ENCODE data around the gene UQCRC2. TPM values are rescaled to one million over a fixed set of nuclear protein-coding genes. Genes with fewer than 3 reads are reported as not detected.

UQCRC2 gene
- total and polyA plus RNA-seq, 10 of the 15 experiments (the other 5 are each of a cell fraction or from before 2014, with no cell fraction given), result 256 to 563 (median 327) TPM

GRCh38 chr16:21952040-21952792 is 945 bp upstream of the UQCRC2 start:
- WGBS (ENCODE audit: insufficient coverage, insufficient replicate concordance, low lambda C conversion rate, missing lambda C conversion rate), result 3% methylated on average over 24 of the region's 24 CpGs
- ChIA-PET RAD21 (ENCODE audit: unreplicated experiment) (interaction anchor here (0.8 to 2.6 kb wide), 4 partner anchors 14 to 237 kb away, joined by 3 to 13 read pairs (median 6); no protein-coding TSS in a partner anchor), POLR2A (interaction anchor here (1.0 to 3.0 kb wide), 3 partner anchors 9 to 236 kb away, joined by 6 to 14 read pairs (median 7); no protein-coding TSS in a partner anchor), CTCF (interaction anchor here (0.8 to 2.9 kb wide), 11 partner anchors 9 to 237 kb away, joined by 3 to 22 read pairs (median 7); no protein-coding TSS in a partner anchor), SMC1A (ENCODE audit: uncharacterized antibody, unreplicated experiment) (interaction anchor here (0.8 to 4.3 kb wide), 11 partner anchors 7 to 243 kb away, joined by 3 to 26 read pairs (median 6); no protein-coding TSS in a partner anchor)
- Histone ChIP-seq H3K36me3 (ENCODE audit: control insufficient read depth in 2 of 2, insufficient read depth in 2 of 2, low read length in 1 of 2) (peaks cover 0 to 5% of the 10 kb centered on the region in 2 experiments; a peak in 3 of 4 replicates), H4K20me1 (ENCODE audit: control insufficient read depth, insufficient read depth) (no peaks in the 10 kb centered on the region), H3K9me3 (replicated peaks; ENCODE audit: control insufficient read depth, insufficient read depth, low read length) (no peaks in the 10 kb centered on the region), H3K4me1 (ENCODE audit: control insufficient read depth, insufficient read depth, low read length) (peaks cover 17% of the 10 kb centered on the region; the same call in 1 of the 2 replicates), H3K4me2 (ENCODE audit: control insufficient read depth, insufficient read depth) (peak overlapping the region; percentile 99), H2AFZ (ENCODE audit: control insufficient read depth, low read depth, low read length) (peak overlapping the region; percentile 99), H3K9ac (ENCODE audit: control insufficient read depth, insufficient read depth, low read length) (peak overlapping the region; percentile 97), H3K4me3 (peak overlapping the region; percentile 96), H3K27ac (ENCODE audit: control insufficient read depth, insufficient read depth) (peak overlapping the region; percentile 99), H3K27me3 (replicated peaks in 1 of 2; ENCODE audit: control insufficient read depth in 2 of 2, insufficient read depth in 2 of 2, low read length in 1 of 2) (no peaks in the 10 kb centered on the region), H3K79me2 (ENCODE audit: control insufficient read depth, insufficient read depth, low read length) (peaks cover 64% of the 10 kb centered on the region)
- in situ Hi-C loops (cut with MboI) (no loop called here), intact Hi-C loops (cut with micrococcal nuclease; ENCODE audit: unreplicated experiment) (no loop called here)
- ATAC-seq (peak; percentile 69), DNase-seq (ENCODE audit: low read depth, low spot score) (peak; percentile 51), FAIRE-seq (no peak)
- TSS peak; percentile 86 for BruUV-seq (replicated peaks)
- TF ChIP-seq MAX (IDR thresholded peaks at IDR 0.05; ENCODE audit: low read depth, low read length) (no peak; the same call in 1 of the 2 replicates), POLR2A (IDR thresholded peaks at IDR 0.05; ENCODE audit: low read depth, low read length) (no peak), PKNOX1 (IDR thresholded peaks at IDR 0.05) (no peak), PAX8 (IDR thresholded peaks at IDR 0.05) (no peak), KAT2A (conservative IDR thresholded peaks at IDR 0.05; ENCODE audit: control insufficient read depth, low read depth, low read length) (no peak), SKIL (IDR thresholded peaks at IDR 0.05; ENCODE audit: low read depth, poor library complexity, severe bottlenecking) (no peak), ZBTB33 (IDR thresholded peaks at IDR 0.05) (no peak), IKZF2 (IDR thresholded peaks at IDR 0.05) (no peak), ZNF384 (IDR thresholded peaks at IDR 0.05; ENCODE audit: borderline replicate concordance, low read depth, low read length) (no peak), STAT3 (IDR thresholded peaks at IDR 0.05; ENCODE audit: low read depth, low read length) (no peak), PAX5 (IDR thresholded peaks at IDR 0.05; ENCODE audit: borderline replicate concordance, low read depth, low read length) (no peak), SPI1 (IDR thresholded peaks at IDR 0.05; ENCODE audit: borderline replicate concordance, insufficient read depth, low read depth, low read length) (no peak), CBX5 (IDR thresholded peaks at IDR 0.05; ENCODE audit: low read depth) (no peak), CHD4 (IDR thresholded peaks at IDR 0.05) (no peak), SREBF1 (IDR thresholded peaks at IDR 0.05; ENCODE audit: low read length) (no peak), ZNF274 (IDR thresholded peaks at IDR 0.05; ENCODE audit: insufficient read depth, insufficient read length) (no peak), ZBED1 (IDR thresholded peaks at IDR 0.05; ENCODE audit: borderline replicate concordance) (no peak), RUNX3 (IDR thresholded peaks at IDR 0.05; ENCODE audit: low read length) (no peak; the same call in 1 of the 2 replicates), DPF2 (IDR thresholded peaks at IDR 0.05) (no peak), ESRRA (IDR thresholded peaks at IDR 0.05; ENCODE audit: low read length) (no peak), POU2F2 (IDR thresholded peaks at IDR 0.05; ENCODE audit: borderline replicate concordance, low read depth, low read length) (no peak)
